ENCODE results near the gene DENND6B.
"Not testable (repeated sequence)": the region's sequence is repeated elsewhere in the genome, so short reads cannot be mapped to it uniquely, and the experiment has no call there.

The DENND6B gene

DNA sequence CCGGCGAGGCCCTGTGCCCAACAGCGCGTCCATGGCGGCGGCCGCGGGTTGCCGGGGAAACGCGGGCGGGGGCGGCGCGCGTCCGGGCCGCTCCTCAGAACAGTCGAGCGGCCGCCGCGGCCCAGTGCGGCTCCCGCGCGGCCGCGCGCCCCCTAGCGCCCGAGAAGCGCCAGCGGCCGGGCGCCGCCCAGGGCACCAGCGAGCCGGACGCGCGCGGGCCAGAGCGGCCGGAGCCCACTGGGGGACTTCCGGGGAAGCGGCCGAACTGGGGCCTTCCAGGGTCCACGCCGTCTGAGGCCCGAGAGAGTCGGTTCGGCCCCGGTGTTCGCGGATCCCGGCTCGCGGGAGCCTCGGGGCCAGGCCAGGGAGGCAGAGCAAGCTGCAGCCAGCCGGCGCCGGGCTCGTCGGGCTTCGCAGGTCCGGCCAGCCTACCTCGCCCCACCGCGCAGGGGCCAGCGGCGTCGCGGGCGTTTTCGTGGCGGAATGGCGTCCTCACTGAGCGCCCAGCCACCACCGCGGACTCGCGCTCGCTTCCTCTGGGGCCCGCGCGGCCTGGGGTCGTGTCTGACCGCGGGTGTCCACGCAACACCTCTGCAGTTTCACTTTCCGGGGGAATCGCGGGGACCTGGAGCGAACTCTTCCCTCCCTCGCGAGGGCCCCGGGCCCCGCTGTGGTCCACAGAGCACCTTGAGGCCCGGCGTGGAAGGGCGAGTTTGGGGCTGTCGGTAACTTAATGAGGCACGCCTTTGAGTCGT is at the start of gene DENND6B:
TSS of gene DENND6B (minus strand) at position 57 of the 755 bp plus-strand sequence. CDS start at position 33, 24 bp downstream.
- peak within 1 kb of the TSS; percentile 68 for H3K4me3 ChIP-seq (ENCODE audit: low read length)
- TF ChIP-seq ZNF274 (IDR thresholded peaks at IDR 0.05; ENCODE audit: low read depth, low read length) = no peak

- no peak for TF ChIP-seq ZNF274 (IDR thresholded peaks at IDR 0.05; ENCODE audit: low read depth, low read length)
- H3K4me3 ChIP-seq (ENCODE audit: low read length) = no peak overlapping the region
Observed at GRCh38 chr22:50376085-50376651, 49.4 kb upstream of the DENND6B start.

DNA sequence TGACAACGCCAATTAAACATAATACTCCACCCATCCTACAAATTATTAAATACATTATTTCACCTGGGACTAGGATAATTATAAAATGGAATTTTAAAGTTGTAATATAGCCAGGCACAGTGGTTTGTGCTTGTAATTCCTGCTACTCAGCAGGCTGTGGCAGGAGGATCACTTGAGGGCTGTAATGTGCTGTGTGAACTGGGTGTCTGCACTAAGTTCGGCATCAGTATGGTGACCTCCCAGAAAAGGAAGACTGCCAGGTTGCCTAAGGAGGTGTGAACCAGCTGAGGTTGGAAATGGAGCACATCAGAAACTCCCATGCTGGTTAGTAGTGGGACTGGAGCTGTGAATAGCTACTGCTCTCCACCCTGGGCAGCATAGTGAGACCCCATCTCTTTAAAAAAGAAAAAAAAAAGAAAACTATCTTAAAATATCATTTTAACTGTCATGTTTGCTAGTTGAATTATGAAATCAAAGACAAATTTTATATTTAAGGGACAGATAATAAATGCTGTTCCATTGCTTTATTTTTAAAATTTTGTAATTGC is 44.4 kb upstream of the DENND6B start:
- no peak overlapping the region for H3K4me3 ChIP-seq (ENCODE audit: low read length)
- no peak for TF ChIP-seq ZNF274 (IDR thresholded peaks at IDR 0.05; ENCODE audit: low read depth, low read length)

- no peak overlapping the region for H3K4me3 ChIP-seq (ENCODE audit: low read length)
- TF ChIP-seq ZNF274 (IDR thresholded peaks at IDR 0.05; ENCODE audit: low read depth, low read length) = no peak
Observed at GRCh38 chr22:50367778-50368500, 41.1 kb upstream of the DENND6B start.

DNA sequence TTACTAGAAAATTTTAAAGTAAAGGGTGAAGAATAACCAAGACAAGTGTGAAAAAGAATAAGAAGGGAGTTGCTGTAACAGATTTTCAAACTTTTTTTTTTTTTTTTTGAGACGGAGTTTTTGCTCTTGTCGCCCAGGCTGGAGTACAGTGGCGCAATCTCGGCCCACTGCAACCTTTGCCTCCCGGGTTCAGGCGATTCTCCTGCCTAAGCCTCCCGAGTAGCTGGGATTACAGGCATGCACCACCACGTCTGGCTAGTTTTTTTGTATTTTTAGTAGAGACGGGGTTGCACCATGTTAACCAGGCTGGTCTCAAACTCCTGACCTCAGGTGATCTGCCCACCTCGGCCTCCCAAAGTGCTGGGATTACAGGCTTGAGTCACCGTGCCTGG is 37.0 kb upstream of the DENND6B start:
- not testable (repeated sequence) for H3K4me3 ChIP-seq (ENCODE audit: low read length)

DNA sequence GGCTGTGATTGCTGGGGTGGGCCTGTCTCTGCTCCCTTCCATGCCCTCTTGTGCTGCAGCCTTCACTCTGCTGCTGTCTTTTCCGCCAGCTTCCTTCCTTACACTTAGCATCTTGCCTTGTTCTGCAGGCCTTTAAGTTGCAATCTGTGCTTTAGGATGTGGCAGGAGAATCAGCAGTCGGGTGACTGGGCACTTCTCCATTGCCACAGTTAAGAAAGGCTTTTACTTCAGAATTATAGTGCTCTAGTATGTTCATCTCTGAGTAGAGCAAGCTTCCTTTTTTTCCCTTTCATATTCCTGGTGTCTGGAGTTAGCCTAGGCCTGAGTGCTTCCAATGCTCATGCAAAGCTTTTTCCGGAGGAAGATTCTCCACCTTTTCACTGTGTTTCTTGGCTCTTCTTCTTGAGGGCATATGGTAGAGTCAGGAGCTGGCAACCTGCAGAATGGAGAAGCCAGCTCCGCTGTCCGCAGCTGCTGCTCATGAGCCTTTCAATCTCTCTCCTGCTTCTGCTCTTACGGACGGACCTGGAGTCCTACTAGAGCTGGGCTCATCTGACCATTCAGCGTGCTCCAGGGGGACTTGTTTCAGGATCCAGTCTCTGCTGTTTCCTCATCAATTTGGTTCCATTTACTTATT is 36.5 kb upstream of the DENND6B start:
- TF ChIP-seq ZNF274 (IDR thresholded peaks at IDR 0.05; ENCODE audit: low read depth, low read length) = no peak
- no peak overlapping the region for H3K4me3 ChIP-seq (ENCODE audit: low read length)

- no peak overlapping the region for H3K4me3 ChIP-seq (ENCODE audit: low read length)
- TF ChIP-seq ZNF274 (IDR thresholded peaks at IDR 0.05; ENCODE audit: low read depth, low read length) = no peak
Observed at GRCh38 chr22:50361688-50362087, 34.9 kb upstream of the DENND6B start.

- no peak overlapping the region for H3K4me3 ChIP-seq (ENCODE audit: low read length)
- no peak for TF ChIP-seq ZNF274 (IDR thresholded peaks at IDR 0.05; ENCODE audit: low read depth, low read length)
Observed at GRCh38 chr22:50361222-50361621, 34.4 kb upstream of the DENND6B start.

DNA sequence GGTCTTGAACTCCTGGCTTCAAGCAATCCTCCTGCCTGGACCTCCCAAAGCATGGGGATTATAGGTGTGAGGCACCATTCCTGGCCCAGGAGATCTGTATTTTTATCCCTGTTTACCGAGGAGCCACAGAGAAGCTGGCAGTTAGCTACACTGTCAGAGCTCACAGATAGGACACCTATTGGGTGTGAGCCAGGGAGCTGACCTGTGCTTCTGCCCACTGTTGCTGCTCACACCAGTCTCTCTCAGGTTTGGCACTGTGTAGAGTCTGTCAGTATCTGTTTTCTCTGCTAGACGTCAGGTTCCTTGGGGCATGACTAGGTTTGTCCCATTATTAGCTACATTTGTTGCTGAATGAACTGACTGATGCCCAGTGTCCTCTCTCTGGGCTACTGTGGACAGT is 33.8 kb upstream of the DENND6B start:
- H3K4me3 ChIP-seq (ENCODE audit: low read length) = no peak overlapping the region
- no peak for TF ChIP-seq ZNF274 (IDR thresholded peaks at IDR 0.05; ENCODE audit: low read depth, low read length)

GRCh38 chr22:50357756-50358155 is 30.9 kb upstream of the DENND6B start:
- TF ChIP-seq ZNF274 (IDR thresholded peaks at IDR 0.05; ENCODE audit: low read depth, low read length) = no peak

DNA sequence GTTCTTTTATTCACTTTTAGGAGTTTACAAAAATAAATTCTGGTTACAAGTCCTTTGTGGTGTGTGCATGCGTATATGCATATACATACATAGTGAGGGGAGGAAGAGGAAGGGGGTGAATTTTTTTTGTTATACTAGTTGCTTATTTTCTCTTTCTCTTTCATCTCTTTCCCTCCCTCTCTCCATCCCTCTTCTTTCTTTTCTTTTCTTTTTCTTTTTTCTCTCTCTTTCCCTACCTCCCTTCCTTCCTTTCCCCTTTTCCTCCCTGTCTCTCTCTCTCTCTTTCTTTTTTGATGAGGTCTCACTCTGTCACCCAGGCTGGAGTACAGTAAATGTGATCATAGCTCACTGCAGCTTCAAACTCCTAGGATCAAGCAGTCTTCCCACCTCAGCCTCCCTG is 30.4 kb upstream of the DENND6B start:
- TF ChIP-seq ZNF274 (IDR thresholded peaks at IDR 0.05; ENCODE audit: low read depth, low read length) = no peak
- no peak overlapping the region for H3K4me3 ChIP-seq (ENCODE audit: low read length)

More at GRCh38 chr22:50357756-50358155, 30.9 kb upstream of the DENND6B start:
- no peak overlapping the region for H3K4me3 ChIP-seq (ENCODE audit: low read length)

- no peak for TF ChIP-seq ZNF274 (IDR thresholded peaks at IDR 0.05; ENCODE audit: low read depth, low read length)
- H3K4me3 ChIP-seq (ENCODE audit: low read length) = no peak overlapping the region
Observed at GRCh38 chr22:50356186-50356585, 29.4 kb upstream of the DENND6B start.

DNA sequence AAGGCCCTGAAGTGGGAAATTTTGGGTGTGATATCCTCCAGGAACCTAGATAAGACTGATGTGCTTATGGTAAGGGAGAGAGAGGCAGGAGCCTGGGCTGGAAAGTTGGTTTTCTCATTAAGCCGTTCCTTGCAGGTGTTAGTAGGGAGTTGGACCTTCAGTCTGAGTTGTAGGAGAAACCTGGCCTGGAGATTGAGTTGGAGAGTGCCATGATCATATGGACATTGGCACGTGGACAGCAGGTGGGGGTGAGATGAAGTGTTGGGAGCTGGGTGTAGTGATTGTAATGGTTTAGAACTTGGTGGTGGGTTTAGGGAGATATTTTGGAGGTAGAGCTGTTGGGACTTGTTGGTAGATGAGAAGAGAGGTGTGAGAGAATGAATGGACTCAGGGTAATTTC is 21.2 kb upstream of the DENND6B start:
- H3K4me3 ChIP-seq (ENCODE audit: low read length) = no peak overlapping the region
- no peak for TF ChIP-seq ZNF274 (IDR thresholded peaks at IDR 0.05; ENCODE audit: low read depth, low read length)

- no peak overlapping the region for H3K4me3 ChIP-seq (ENCODE audit: low read length)
- TF ChIP-seq ZNF274 (IDR thresholded peaks at IDR 0.05; ENCODE audit: low read depth, low read length) = no peak
Observed at GRCh38 chr22:50347157-50347556, 20.3 kb upstream of the DENND6B start.

All from GM08714 (cell line).